AG09319 (cell line): ENCODE results near the gene RAD51D.
A peak's percentile ranks its signal among the peaks of the same experiment; 100 is the strongest.

ENCODE experiments used
- DNase-seq: peaks from one replicate; pipeline ENCODE4 v3.0.0-alpha.2; 2010; ENCODE audit warnings: low read depth; ENCODE audit errors: extremely low read depth
- CTCF ChIP-seq: IDR thresholded peaks from 2 replicates; pipeline ENCODE4 v1.5.1; 2011; ENCODE audit warnings: low read depth, mild to moderate bottlenecking, inconsistent platforms, low read length, moderate library complexity

RAD51D gene

GRCh38 chr17:35119370-35120165 is at the start of gene RAD51D:
TSS of gene RAD51D (minus strand) at chr17:35119860. CDS start at chr17:35119613, 247 bp downstream.
- DNase-seq, result no peak
- TF ChIP-seq CTCF, result peak; percentile 64

DNA sequence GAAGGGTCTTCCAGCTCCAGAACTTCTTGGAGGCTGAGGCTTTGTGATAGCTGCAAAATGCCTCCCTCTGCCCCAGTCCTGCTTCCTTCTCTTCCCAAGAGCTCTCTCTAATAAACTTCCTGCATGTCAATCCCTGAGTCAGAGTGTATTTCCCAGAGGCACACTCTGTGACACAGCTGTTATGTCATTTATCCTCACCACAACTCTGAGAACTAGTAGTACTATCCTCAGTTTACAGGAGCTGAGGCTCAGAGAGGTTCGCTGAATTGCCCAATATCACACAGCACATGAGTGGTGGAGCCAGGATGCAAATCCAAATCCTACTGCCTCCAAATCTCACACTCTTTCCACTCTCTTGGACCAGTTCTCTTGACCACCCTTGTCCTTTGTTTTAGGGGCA is 48.0 kb upstream of the RAD51D start:
- DNase-seq, result no peak
- no peak for TF ChIP-seq CTCF

GRCh38 chr17:35167046-35167445 is 47.4 kb upstream of the RAD51D start:
- TF ChIP-seq CTCF, result no peak
- DNase-seq, result no peak

- DNase-seq, result no peak
Measured at GRCh38 chr17:35166526-35166925, 46.9 kb upstream of the RAD51D start.

DNA sequence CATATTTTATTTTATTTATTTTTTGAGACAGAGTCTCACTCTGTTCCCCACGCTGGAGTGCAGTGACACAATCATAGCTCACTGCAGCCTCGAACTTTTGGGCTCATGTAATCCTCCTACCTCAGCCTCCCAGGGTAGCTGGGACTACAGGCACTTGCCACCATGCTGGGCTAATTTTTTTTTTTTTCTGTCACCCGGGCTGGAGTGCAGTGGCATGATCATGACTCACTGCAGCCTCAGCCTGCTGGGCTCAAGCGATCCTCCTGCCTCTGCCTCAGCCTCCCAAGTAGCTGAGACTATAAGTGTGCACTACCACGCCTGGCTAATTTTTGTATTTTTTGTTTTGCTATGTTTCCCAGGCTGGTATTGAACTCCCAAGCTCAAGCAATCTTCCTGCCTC is 45.1 kb upstream of the RAD51D start:
- DNase-seq, result no peak
- no peak for TF ChIP-seq CTCF

More at GRCh38 chr17:35166526-35166925, 46.9 kb upstream of the RAD51D start:
- no peak for TF ChIP-seq CTCF

GRCh38 chr17:35163886-35164285 is 44.2 kb upstream of the RAD51D start:
- TF ChIP-seq CTCF, result no peak
- no peak for DNase-seq

DNA sequence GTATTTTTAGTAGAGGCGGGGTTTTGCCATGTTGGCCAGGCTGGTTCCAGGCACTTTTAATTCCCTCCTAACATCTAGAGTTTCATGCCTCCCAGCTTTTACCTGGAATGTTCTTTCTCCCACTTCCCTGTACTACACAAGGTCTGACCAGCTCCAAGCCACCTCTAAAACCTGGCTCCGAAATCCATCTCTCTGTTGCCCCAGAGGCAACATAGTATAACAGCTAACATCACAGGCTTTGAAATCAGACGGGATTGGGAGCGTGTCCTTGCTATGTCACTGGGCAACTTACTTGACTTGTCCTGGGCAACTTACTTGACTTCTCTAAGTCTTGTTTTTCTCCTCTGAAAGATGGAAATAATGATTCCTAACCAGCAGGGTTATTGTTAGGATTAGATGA is 43.1 kb upstream of the RAD51D start:
- no peak for DNase-seq
- no peak for TF ChIP-seq CTCF
